GM19023 (cell line): ENCODE results near the gene NR4A2.

Experiments
- ATAC-seq: cut with Tn5 transposase; IDR thresholded peaks from one replicate; pipeline ENCODE4 v1.9.1; 2021; ENCODE audit warnings: mild to moderate bottlenecking, moderate library complexity; ENCODE audit not compliant: unreplicated experiment

Gene NR4A2

DNA sequence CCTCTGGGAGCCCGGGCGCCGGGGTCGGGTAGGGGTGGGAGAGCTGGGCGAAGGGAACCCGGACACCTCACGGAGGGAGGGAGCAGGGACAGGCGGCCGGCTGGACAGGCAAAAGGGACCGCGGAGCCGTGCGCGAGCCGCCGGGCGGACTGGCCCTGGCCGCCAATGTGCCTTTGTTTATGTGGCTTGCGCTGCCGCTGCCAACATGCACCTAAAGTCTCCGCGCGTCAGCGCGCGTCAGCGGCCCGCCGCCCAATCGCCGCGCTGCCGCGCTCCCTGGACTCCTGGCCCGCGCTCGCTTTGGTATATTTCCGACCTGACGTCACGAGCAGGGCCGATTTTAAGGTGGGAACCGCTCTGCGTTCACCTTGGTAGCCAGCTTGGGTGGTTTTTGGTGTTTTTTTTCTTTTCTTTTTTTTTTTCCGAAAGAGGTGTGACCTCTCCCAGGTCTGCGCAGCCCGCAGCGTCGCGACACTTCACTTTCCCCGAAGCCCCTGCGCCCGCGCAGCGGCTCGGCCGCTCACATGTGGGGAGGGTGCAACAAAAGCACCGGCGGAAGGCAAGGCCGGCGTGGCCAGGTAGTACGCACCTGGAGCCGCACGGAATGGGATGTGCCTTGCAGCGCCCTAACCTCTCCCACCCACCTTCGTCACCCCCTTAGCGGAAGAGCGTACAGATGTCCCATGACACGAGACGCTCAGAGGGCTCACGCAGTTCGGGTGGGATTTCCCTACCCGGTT, at the start of gene NR4A2:
TSS of gene NR4A2 (minus strand) at position 188 of the 740 bp plus-strand sequence. CDS start 2,535 bp downstream, outside the sequence.
- ATAC-seq = peak; percentile 71

DNA sequence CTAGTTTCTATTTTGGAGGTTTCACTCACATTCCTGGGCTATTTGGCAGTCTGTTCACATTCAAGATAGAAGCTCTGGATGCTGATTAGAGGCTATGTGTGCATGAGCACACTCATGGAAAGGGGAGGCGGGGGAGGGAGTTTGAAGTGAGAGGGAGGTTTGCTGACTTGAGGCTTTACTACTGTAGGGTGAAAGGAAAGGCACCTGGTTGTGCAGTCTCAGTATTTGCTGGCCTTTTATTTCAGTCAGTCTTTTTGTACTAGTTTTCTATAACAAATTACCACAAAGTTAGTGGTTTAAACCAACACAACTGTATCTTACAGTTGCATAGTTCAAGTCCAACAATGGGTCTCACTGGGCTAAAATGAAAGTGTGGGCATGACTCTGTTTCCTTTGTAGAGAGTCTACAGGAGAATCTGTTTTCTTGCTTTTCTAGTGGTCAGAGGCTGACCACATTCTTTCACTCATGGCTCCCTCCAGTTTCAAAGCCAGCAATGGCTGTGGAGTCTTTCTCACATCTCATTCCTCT, 47.7 kb upstream of the NR4A2 start:
- ATAC-seq = peak; percentile 86

DNA sequence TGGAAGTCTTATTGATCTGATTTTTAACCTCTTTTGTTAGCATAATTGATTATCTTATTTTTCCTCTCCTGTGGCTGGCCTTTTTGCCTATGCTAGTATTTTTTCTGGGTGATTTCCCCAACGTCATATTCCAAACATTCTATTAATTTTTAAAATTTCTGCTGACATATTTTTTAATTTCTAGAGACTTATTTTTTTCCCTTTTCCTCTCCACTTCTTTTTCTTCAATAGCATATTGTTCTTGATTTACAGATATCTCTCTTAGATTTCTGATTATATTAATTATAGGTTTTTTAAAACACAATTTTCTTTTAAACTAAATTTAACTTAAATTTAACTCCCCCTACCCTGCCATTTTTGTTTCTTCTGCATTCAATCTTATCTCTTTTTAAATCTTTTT, 47.2 kb upstream of the NR4A2 start:
- no peak for ATAC-seq

DNA sequence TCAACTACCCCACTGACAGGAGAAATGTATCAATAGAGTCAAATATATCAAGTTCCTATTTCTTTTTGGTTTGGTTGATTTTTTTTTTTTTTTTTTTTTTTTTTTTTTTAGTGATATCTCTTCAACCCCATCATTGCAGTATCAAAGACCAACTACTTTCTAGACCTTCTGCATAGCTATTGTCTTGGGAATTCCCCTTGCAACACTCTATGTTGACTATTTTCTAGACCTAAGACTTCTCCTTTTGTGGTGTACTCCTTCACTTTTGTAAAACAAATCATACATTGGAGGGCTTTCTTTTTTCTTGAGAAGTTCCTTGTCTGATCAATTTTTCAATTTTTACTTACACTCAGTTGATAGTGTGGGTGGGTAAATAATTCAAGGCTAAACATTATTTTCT, 46.5 kb upstream of the NR4A2 start:
- ATAC-seq = no peak

DNA sequence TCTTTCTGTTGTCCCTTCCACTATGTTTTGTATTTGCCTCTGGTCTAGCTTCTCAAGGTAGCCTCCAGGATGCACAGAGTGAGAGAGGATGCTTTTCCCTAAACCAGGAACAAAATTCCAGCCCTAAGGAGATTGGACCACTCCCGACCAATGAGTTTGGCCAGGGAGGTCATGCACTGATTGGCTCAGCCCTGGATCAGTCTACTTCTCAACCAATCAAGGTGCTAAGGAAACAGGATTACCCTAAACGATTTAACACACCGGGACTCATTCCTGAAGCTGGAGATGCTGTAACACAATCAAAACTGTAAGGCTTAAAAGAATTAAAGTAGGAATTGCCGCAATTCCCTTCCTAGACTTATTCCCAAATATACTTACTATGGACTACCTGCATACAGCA, 34.2 kb upstream of the NR4A2 start:
- no peak for ATAC-seq

DNA sequence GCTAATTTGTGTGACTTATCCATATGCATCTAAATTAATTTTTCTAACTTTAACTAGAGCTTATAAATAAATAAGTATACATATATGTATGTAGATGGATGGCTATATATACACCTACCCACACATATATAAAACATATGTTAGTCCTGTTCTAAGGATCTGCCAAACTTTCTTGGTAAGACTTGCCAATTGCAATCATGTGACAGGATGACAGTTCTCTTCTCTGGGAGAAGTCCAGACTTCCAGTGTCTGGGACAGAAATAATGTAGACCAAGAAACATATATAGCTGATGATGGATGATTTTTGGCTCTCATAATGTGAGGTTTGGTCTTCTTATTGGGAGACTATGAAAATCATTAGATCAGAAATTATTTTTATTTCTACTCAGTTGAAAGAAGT, 30.6 kb upstream of the NR4A2 start:
- ATAC-seq = no peak

DNA sequence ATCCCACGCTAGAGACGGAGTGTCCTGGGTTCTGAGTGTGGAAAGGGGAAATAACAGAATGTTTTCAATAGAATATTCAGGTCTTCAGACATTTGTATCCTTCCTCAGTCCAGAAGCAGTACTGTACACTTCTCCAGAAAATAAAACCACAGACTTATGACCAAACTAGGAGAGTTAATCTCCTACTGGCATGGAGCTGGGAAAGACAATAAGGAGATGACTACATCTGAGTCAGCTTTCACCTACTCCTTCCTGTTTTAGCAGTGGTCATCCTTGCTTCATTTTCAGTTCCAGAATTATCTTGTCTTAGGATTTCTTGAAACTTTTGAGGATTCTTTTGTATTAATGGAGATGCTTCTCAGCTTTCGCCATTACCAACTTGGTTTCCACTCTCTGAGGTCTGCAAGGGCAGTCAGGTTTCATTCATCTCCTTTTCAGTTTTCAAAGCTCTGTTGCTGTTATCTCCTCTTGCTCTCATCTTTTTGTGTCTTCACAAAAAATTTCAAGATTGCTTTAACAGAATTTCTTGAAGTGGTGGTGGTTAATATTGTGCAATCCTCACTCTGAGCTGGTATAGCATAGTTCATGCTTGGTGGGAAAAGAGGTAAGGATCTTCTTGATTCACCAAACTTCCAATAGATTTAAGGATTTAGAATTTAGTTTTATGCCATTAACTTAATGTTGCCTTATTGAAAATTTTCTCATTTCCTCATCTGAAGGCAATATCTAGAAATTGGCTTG, 23.7 kb upstream of the NR4A2 start:
- ATAC-seq = no peak

DNA sequence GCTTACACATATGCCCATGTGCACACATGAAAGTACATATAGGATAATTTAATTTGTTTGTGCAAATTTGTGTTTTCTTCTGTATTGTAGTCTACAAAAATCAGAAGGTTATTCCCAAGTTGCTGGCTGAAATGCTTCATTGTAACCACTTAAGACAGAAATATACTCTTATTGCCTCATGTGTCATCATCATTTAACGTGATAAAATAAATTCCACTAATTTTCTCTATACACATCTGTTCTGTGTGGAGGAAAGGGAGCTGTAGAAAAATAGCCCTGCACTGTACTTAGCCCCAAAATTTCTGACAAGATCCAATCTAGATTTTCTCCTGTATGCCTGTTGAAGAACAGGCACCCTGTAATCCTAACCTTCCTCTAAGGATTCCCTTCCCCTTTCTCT, 20.4 kb upstream of the NR4A2 start:
- no peak for ATAC-seq

DNA sequence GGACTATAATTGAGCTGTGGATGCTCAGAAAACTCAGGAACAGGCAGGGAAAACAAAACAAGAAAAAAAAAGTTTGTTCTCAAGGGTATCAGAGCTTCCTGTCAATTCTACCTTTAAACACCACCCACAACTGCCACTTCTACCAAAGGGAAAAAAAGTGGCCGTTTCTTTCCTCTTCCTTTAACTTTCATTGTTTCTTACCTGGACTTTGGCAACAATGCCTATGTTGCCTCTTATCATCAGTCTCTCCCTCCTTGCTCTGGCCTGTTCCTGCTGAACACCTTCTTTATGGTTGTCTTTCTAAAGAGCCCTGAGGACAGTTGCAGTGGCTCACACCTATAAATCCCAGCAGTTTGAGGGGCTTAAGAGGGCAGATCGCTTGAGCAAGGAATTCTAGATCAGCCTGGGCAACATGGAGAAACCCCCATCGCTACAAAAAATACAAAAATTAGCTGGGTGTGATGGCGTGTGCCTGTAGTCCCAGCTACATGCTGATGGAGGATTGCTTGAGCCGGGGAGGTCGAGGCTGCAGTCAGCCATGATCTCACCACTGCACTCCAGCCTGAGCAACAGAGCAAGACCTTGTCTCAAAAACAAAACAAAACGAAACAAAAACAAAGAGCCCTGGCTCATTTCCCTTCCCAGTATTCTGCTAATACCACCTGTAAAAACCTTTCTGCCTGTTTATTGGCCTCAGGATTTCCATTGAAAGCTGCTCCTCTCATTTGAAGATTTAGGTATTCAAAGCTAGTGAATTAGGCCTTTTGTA, 18.0 kb upstream of the NR4A2 start:
- no peak for ATAC-seq

DNA sequence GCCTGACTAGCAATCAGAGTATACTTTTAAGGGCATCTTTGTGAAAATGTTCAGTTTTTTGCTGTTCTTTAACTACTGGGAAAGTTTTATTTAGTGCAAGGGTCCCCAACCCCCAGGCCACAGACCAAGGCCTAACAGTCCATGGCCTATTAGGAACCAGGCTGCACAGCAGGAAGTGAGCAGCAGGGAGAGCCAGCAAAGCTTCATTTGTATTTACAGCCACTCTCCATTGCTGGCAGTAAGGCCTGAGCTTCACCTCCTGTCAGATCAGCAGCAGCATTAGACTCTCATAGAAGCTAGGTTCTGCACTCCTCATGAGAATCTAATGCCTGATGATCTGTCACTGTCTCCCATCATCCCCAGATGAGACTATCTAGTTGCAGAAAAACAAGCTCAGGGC, 17.1 kb upstream of the NR4A2 start:
- ATAC-seq = no peak

DNA sequence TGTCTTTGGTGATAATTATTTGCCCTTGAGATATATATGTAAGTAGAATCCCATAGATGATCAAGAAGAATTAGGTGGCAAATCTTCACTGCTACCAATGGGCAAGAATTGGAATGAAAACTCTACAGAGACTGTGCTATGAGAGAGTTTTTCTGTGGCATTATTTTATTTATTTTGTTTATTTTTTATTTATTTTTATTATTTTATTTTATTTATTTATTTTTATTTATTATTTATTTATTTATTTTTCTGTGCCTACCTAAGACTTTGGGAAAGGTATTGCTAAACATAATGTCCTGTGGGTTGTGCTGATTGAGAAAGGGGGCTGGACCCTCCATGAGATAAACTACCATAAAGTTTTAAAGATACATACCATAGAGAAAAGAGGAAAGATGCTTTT, 16.6 kb upstream of the NR4A2 start:
- no peak for ATAC-seq

DNA sequence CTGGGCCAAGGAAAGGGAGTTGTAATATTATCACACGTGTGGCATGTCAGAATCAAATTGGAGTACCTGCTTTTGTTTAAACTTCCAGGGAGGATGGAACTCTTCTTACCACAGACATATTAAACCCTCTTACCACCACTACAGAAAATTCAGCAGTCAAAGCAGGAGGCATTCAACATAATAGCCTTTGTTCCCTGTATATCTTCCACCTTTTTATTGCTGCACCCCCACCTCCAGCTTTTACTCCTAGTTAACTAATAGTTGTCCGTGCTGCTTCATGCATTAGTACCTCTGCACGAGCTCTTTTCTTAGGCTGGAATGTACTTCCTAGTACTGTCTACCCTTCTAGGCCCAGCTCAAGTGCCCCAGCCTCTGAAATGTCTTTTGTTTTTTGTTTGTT, 14.9 kb upstream of the NR4A2 start:
- ATAC-seq = no peak

DNA sequence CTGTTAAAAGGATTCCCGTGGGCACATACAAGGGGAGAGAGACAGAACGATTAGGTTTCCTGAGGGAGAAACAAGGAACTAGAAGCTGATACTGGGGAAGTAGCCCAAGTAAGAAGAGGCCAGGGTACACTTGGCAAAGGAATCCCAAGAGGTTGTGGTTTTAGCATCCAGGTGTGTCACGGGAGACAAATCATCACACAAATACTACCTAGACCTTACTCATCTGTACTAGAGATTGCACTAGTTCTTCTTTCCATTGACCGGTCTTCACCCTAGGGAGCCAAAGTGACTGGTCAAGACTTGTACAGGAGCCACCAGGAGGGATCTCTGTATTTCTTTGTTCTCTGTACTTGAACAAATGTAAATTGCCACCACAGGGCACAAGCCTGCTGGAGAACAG, 14.2 kb upstream of the NR4A2 start:
- ATAC-seq = no peak

DNA sequence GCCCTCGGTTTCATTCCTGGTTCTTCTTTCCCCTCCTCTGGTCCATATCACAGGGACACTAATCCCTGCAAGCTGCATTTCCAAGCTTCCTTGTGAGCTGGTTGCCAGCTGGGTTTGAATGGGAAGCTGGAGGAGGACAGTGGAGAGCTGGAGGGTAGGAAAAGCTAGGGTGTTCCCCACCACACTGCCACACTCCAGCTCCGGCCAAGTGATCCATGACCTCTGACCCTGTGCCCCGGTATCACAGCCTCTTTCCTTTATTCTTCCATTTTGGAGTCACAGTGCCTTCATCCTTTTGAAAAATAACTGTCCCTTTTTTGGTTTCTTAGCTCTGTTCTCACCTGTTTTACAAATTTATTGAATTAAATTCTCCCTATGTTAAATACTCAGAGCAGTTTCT, 13.1 kb upstream of the NR4A2 start:
- no peak for ATAC-seq

DNA sequence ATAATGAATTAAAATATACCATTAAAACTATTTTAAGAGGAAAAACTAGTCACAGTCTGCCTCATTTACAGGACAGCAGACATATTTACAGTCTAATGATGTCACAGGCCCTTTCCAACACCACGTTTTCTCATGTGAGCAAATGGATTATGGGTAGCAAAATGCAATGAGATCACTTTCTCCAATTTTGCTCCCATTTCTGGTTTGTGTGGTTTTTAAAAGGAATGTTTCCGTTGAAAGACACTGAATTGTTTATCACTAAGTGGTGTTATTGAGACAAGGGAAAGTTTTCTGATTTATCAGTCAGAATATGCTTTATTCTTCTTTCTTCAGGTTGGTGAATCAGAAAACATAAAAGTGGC, 11.4 kb upstream of the NR4A2 start:
- ATAC-seq = no peak

DNA sequence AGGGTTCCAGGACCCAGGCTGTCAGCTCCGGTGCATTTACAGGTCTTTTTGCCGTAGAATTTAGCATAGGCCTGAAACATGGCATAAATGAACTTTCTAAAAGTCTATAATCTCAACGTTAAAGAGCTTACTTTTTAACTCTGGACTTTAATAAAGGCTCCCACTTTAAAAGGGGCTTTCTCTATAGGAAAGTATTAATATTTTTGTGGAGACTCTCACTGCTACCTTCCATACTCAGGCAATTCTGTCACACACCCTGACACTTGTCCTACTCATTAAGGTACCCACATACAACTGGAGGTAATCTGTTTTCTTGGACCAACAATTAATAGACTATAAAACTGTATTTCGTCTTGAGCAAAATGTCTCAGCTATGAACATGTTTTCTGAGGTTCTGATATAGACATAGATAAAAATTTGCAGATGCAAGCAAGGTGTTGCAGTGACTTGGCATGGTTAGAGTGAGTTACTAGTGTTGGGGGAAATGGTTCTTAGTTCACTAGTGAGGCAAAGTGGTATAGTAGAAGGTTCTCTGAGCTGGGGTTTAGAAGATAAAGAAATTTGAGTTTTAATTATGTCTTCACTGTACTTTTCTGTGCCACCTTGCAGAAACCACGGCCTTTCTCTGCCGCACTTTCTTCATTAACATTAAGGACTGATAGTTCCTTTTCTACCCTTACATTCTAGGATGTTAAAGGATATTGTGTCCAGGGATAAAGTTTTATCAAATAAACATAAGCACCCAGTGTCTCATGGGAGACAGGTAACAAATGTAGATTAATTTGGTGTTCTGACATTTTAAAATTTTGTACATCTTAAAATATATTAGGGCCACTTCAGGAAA, 10.8 kb upstream of the NR4A2 start:
- no peak for ATAC-seq

DNA sequence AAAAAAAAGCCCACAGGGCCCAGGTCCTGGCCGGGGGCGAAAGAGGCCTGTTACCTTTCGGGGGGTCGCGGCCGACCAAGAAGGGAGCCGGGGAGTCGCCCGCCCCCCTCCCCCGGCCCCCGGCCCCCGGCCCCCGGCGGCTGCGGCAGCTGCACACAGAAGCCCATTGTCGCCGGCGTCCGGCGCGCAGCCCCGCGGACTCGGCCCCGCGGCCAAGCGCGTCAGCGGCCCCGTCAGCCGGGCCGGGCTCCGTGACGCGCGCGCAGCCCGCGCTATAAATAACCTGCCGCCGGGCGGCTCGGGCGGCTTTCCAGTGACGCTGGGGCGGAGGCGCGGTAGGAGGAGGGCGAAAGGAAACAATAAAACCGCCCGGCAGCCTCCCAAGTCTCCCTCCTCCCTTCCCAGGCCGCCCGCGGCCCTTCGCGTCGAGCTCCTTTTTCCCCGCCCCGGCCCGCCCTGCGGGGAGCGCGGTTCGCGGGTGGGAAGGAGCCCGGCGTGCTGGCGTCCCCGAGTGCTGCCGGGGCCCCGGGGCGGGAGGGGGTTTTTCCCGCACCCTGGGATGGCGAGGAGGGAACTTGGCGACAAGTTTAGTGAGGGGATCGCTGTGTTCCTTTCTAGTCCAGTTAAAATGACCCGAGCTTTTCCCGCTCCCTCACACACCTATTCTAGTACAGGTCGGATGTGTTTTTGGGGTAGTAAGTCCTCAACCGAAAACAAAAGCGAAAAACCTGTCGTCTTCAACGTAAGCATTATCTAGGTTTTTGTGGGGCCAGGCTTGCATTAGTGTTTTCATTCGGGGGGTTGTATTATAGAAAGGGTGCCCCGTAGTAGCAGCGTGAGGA, 10.0 kb upstream of the NR4A2 start:
- peak; percentile 60 for ATAC-seq

DNA sequence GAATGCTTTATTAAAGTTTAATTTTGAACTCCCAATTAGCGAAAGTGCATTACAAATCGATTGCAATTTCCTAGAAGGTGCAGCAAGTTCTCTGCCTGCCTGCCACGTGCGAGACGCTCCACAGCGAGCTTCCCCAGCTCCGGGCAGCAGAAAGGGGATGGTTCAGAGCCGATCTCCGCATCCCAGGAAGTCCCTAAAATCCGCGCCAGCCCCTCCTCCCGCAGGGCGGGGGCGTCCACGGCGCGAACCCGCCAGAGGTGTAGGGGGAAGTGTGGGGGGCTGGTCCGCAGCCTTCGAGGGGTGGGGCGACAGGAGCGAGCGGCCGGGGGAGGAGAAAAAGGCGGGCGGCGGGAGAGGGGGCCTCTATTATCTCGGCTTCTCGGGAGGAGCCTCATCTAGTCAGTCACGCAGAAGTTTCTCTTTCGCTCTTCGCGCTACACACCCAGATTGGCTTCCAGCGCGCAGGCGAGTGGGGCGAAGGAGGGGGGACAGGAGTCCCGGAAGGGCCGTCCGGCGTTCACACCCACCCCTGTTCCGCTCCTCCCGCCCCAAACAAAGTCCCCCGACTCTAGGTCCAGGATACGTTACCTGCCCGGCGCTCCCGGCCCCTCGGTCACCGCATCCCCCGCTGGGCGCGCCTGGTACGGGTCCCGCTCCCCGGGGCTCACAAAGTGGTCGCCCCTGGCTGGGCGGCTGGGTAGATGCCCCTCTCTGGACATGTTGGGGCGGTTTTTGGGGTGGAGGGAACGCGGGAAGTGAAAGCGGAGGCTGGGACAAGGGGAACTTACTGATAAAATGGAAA, 9.1 kb upstream of the NR4A2 start:
- peak; percentile 80 for ATAC-seq
